ENCODE measurements around the gene MAEA.

MAEA gene

DNA sequence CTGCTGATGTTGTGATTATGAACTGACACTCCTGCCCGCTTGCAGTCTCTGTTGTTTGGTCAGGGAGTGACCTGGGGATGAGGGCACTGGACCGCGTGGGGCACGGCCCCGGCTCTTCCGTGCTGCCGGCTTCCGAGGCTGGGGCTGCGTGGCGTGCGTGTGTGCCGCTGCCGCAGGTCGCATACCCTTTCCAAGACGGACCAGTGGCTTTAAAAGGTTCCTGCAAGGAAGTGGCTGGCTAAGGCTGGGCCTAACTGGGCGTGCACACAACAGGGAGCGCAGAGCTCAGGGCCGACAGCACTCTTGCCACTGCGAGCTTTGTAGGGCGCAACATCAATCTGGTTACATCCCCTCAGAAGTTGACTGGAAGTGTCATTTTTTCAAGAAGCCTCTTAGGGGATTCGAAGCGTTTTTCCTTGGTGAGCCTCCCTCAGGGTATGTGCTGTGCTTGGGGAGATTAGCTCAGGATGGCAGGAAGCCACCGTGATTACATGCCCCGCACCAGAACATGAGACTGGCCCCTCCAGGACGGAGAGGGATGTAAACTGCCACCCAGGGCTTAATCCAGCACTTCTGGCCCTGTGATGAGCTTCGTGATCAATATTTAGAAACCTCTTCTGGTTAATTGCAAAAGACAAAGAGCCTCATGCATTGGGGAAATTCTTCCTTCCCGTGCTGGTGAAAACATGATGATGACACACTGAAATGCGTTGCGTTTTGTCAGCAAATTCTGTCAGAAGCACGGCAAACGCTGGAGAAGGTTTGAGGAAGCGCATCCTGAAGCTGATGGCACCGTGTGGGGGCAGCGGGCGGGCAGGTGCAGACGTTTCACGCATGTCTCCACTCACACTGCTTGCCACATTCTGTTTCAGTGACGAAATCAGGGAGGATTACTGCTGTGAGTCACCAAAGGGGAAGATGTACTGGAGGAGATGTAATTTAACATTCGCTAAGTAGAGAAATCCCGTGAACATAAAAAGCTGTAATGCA is 11.1 kb downstream of the MAEA start:
- DNase-seq (ENCODE audit: low read depth), result no peak

- no peak for DNase-seq (ENCODE audit: low read depth)
Observed at GRCh38 chr4:1302159-1302558, 12.5 kb downstream of the MAEA start.

- DNase-seq (ENCODE audit: low read depth), result no peak
Observed at GRCh38 chr4:1305261-1305711, 15.6 kb downstream of the MAEA start.

GRCh38 chr4:1305781-1306455 is 16.2 kb downstream of the MAEA start:
- DNase-seq (ENCODE audit: low read depth), result no peak

DNA sequence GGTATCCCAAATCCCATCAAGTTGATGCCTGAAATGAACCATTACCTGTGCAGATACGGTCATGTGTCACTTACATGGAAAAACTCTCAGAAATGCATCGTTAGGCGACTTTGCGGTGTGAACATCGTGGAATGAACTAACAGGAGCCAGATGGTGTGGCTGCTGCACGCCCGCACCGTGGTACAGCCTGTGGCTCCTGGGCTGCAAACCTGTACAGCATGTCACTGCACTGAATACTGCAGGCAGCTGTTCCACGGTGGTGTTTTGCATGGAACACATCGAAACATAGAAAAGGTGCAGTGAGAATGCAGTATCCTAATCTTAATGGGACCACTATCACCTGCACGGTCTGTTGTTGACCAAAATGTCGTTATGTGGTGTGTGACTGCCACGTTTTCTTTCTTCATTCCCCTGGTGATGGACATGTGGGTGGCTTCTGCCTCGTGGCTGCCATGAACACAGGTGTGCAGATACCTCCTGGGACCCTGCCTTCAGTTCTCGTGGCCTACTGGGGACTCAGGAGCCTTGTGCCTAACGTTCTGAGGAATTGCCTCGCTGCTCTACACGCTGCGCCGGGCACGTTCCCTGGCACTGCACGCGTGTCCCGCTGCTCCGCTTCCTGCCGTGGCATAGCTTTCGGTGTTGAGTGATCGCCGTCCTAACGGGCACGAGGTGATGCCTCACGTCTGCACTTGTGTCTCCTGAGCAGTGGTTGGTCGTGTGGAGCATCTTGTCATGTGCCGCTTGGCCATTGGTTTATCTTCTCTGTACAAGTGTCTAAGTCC is 18.5 kb downstream of the MAEA start:
- no peak for DNase-seq (ENCODE audit: low read depth)

DNA sequence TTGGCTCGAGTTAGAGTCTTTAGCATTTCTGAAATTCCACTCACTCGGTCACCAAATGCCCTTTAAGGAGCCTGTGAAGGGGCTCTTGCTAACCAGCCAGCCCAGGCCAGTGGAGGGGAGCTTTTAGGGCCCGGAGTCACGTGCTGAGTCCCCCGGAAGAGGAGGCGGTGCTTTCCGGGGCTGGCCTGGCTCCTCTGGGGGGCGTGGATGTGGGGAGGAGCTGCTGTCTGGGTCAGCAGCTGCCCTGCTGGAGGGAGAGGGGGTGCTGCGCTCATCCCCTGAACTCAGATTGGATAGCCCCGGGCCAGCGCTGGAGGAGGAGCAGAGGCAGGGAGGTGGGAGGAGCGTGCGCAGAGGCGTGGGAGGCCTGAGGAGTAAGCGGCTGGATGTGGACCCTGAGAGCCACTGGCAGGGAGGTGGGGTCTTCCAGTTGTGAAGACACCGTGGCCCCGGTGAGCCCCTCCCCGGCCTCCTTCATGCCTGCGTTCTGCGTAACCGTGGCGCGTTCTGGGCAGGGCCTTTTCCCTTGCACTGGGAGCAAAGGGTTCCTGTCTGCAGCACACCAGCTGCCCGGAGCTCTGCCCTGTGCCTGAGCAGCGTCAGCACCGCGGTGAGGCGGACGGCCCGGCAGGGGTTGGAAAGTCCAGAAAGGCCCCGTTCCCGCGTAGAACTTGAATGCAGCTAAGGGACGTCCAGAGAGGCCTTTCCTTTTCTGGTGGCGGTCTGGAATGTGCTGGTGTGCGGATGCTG is 19.7 kb downstream of the MAEA start:
- DNase-seq (ENCODE audit: low read depth), result peak; percentile 90

DNA sequence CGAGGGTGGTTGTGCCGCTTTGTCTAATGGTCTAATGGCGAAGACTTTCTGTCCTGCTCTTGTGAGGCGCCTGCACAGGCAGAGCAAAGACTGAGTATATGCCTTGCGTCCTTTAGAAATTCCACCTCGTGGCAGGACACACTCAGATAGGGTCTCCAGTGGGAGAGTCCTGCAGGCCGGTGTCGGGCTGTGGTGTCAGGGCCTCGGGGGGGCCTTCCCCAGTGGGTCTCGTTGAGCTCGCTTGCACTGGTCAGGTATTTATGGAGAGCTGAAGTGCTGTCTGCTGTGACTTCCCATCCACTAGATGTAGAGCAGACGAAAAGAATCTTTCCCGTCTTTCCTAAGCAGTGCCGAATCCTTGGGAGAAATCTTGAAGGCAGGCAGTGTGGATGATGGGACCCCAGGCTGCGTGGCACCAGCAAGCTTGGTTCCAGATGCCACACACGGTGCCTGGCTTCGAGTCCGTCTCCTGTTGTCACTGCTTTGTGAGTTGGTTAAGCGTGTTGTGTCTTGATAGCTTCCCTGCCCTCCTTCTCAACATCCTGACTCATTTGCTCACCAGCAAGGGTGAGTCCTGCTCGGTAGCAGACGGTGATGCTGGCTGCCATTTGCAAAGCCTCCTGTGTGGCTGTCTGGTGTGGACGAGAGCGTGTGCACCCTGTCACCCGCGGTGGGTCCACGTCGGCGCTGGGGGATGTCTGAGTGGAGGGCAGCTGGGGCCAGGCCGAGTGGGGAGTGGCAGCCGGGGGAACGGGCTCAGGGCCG is 20.5 kb downstream of the MAEA start:
- no peak for DNase-seq (ENCODE audit: low read depth)

DNA sequence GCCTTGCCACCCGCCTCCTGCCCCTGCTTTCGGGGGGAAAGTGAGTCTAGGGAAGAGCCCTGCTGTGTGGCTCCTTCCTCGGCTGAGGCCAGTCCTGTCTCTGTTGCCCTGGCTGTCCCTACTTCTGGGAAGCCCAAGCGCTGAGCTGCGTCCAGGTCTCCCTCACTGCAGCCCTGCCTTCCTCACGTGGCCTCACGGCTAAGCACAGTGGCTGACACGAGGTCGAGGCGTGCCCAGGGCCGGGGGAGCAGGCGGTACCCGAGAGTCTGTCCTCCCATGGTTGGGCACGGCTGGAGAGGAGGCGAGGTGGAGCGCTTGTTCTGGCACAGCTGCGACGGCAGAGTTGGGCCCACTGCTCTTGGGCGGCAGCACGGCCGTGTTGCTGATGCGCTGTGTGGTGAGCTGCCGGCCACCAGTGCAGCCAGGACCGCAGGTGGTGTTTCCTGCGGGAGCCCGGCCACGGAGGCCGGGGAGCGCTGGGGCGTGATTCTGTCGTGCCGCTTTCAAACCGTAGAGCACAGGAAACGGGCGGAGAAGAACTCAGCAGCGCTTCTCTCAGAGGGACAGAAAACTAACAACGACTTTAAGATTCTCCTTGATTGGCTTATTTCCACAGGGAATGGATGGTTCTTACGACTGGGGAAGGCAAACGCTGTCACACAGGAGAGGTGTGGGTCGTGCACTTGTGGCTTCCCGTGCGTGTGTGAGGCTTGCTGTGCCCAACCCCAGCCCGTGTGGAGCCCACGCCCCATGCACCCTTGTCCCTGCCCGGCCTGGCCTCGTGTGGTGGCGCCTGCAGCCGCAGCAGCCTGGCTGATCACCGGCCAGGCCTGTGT is 21.3 kb downstream of the MAEA start:
- no peak for DNase-seq (ENCODE audit: low read depth)

DNA sequence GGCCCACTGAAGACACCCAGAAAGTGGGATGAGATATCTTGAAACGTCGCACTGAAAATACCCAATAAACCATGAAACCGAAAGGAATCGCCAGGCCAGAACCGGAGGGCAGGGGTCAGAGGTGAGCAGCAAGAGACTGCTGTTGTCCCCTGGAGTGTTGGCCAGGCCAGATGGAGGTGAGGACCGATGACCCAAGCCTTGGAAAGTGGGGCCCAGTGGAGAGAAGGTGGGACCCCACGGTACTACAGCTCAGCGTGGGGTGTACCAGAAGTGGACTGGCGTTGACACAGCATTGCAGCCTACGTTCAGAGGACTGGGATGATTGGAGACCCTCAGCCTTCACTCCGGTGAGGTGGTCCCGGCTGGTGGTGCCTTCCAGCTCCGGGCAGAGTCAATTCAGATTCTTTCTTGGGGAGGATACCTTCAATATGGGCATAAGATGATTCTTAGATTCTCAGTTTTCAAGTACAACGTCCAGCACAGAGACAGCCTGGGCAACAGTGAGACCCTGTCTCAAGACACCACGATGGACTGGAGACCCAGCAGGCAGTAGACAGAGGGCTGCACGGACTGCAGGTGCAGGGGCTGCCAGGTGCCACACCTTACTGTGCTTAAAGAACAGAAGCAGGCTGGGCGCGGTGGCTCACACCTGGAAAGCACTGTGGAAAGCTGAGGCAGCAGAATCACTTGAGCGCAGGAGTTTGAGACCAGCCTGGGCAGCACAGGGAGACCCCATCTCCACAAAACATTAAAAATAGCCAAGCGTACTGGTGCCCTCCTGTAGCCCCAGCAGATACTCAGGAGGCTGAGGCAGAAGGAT is 23.3 kb downstream of the MAEA start:
- no peak for DNase-seq (ENCODE audit: low read depth)

DNA sequence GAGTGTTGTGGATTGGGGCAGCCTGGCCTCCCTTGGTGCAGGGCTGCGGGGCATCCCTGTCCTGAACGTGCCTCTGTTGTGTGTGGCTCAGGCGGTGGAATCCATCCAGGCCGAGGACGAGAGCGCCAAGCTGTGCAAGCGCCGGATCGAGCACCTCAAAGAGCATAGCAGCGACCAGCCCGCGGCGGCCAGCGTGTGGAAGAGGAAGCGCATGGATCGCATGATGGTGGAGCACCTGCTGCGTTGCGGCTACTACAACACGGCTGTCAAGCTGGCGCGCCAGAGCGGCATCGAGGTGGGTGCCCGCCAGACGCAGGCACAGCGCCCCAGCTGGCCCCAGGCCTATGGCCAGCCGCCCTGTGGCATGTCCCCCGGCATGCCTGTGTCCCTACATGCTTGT is 25.6 kb downstream of the MAEA start:
- DNase-seq (ENCODE audit: low read depth), result no peak

- DNase-seq (ENCODE audit: low read depth), result no peak
Observed at GRCh38 chr4:1315836-1316536, 26.3 kb downstream of the MAEA start.

GRCh38 chr4:1316537-1317168 is 27.0 kb downstream of the MAEA start:
- no peak for DNase-seq (ENCODE audit: low read depth)

DNA sequence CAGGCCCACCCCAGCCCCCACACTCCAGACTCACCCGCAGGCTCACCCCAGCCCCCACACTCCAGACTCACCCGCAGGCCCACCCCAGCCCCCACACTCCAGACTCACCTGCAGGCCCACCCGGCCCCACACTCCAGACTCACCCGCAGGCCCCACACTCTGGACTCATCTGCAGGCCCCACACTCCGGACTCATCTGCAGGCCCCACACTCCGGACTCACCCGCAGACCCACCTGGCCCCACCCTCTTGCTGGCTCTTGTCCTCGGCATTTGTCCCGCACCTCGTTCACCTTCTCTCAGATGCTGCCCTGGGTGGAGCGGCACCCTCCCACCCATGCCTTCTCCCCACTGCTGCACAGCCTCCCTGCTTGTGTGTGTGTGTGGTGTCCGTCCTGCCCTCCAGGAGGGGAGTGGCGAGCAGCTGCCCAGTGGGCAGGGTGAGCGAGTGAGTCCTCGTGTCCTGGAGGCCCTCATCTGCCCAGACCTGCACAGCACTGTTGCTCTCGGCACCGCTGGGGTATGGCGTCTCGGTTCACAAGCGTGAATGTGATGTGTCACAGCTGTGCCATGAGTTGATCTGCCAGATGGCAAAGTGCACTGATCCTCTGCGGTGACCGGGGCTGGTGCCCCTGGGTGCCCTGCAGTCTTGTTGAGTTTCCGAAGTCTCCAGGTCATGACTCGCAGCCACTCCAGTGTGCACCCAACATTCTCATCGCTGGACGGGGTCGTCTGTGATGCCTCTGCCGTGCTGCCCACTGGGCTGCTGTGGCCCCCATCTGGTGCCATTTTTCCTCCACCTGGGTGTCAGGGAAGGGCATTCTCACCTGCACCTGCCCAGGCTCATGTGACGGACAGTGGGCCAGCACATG is 27.7 kb downstream of the MAEA start:
- DNase-seq (ENCODE audit: low read depth), result no peak

GRCh38 chr4:1318046-1318375 is 28.3 kb downstream of the MAEA start:
- DNase-seq (ENCODE audit: low read depth), result no peak

- DNase-seq (ENCODE audit: low read depth), result no peak
Observed at GRCh38 chr4:1318488-1319213, 29.0 kb downstream of the MAEA start.

- DNase-seq (ENCODE audit: low read depth), result no peak
Observed at GRCh38 chr4:1321486-1321885, 31.8 kb downstream of the MAEA start.

All from stromal cell of bone marrow (primary cell).